ENCODE results near the gene UPK3A.
A peak's percentile ranks its signal among the peaks of the same experiment; 100 is the strongest.
"Not testable (repeated sequence)": the region's sequence is repeated elsewhere in the genome, so short reads cannot be mapped to it uniquely, and the experiment has no call there.

The UPK3A gene

GRCh38 chr22:45285263-45286058, 712 bp downstream of the UPK3A start:
- no peak for DNase-seq

GRCh38 chr22:45286854-45287551, 2.3 kb downstream of the UPK3A start:
- DNase-seq, result no peak

GRCh38 chr22:45290410-45290936, 5.7 kb downstream of the UPK3A start:
- DNase-seq, result no peak

GRCh38 chr22:45291061-45291930, 6.5 kb downstream of the UPK3A start:
- no peak for DNase-seq

GRCh38 chr22:45291931-45292290, 7.2 kb downstream of the UPK3A start:
- DNase-seq, result no peak

GRCh38 chr22:45292731-45293442, 8.1 kb downstream of the UPK3A start:
- DNase-seq, result no peak

- DNase-seq, result no peak
Observed at GRCh38 chr22:45294030-45294429, 9.3 kb downstream of the UPK3A start.

GRCh38 chr22:45295004-45295403, 10.3 kb downstream of the UPK3A start:
- not testable (repeated sequence) for DNase-seq

- no peak for DNase-seq
Observed at GRCh38 chr22:45295492-45295891, 10.7 kb downstream of the UPK3A start.

- no peak for DNase-seq
Observed at GRCh38 chr22:45296628-45297297, 12.0 kb downstream of the UPK3A start.

- DNase-seq, result no peak
Observed at GRCh38 chr22:45298934-45299505, 14.3 kb downstream of the UPK3A start.

GRCh38 chr22:45302751-45303150, 18.0 kb downstream of the UPK3A start:
- no peak for DNase-seq

- DNase-seq, result no peak
Observed at GRCh38 chr22:45303181-45303580, 18.4 kb downstream of the UPK3A start.

- DNase-seq, result no peak
Observed at GRCh38 chr22:45304971-45305370, 20.2 kb downstream of the UPK3A start.

- DNase-seq, result no peak
Observed at GRCh38 chr22:45305456-45306075, 20.8 kb downstream of the UPK3A start.

- no peak for DNase-seq
Observed at GRCh38 chr22:45306139-45306538, 21.4 kb downstream of the UPK3A start.

GRCh38 chr22:45308391-45308956, 23.7 kb downstream of the UPK3A start:
- DNase-seq, result no peak

GRCh38 chr22:45308957-45309421, 24.2 kb downstream of the UPK3A start:
- DNase-seq, result no peak

- DNase-seq, result peak; percentile 89
Observed at GRCh38 chr22:45309422-45310227, 24.9 kb downstream of the UPK3A start, which contains the start of gene FAM118A. FAM118A (plus strand) TSS chr22:45309934; CDS start chr22:45322380, 12,446 bp downstream.

Data from GF-D8 (cell line).